Measurements from ENCODE around the gene TMEM52. TPM values are rescaled to one million over a fixed set of nuclear protein-coding genes. Genes with fewer than 3 reads are reported as not detected.

TMEM52 gene
- total RNA-seq, 1 donor from 2014 or later, result 0.92 TPM

DNA sequence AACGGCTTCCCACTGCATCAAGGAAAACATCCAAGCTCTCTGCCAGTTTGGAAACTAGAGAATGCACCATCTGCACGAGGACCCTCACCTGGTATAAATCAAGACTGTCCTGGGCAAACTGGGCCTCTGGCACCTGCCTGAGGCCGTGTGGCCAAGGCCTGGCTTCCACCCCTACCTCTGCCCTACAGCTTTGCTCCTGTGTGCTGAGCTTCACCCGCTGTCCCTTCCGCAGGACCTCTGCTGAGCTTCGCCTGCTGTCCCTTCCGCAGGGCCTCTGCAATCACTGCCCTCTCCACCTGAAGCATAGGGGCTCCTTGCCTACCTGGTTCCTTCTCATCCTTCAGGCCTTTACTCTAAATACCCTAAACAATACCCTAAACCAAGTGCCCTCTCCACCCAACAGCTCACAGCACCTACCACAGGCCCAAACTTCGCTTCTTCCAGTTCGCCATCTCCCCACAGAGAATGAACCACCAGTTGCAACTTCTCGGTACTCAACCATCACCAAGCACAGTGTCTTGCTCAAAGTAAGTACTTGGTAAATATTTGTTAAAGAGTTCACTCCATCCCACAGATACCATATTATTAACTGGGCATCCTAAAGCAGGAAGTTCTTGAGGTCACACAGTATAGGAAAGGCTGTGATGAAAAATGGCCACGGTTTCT lies 46.6 kb downstream of the TMEM52 start:
- no peak for DNase-seq (ENCODE audit: low read depth)
- peaks cover 4% of the 10 kb centered on the region for H3K36me3 ChIP-seq (ENCODE audit: control insufficient read depth, insufficient read depth, low read length)
- H3K27me3 ChIP-seq (ENCODE audit: control insufficient read depth, insufficient read depth, low read length), result no peaks in the 10 kb centered on the region
- H3K4me3 ChIP-seq (ENCODE audit: low read depth, low read length), result no peak overlapping the region
- TF ChIP-seq, protein P1, sequence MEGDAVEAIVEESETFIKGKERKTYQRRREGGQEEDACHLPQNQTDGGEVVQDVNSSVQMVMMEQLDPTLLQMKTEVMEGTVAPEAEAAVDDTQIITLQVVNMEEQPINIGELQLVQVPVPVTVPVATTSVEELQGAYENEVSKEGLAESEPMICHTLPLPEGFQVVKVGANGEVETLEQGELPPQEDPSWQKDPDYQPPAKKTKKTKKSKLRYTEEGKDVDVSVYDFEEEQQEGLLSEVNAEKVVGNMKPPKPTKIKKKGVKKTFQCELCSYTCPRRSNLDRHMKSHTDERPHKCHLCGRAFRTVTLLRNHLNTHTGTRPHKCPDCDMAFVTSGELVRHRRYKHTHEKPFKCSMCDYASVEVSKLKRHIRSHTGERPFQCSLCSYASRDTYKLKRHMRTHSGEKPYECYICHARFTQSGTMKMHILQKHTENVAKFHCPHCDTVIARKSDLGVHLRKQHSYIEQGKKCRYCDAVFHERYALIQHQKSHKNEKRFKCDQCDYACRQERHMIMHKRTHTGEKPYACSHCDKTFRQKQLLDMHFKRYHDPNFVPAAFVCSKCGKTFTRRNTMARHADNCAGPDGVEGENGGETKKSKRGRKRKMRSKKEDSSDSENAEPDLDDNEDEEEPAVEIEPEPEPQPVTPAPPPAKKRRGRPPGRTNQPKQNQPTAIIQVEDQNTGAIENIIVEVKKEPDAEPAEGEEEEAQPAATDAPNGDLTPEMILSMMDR (IDR thresholded peaks at IDR 0.05; ENCODE audit: insufficient read depth, low read length, poor library complexity, severe bottlenecking), result no peak

DNA sequence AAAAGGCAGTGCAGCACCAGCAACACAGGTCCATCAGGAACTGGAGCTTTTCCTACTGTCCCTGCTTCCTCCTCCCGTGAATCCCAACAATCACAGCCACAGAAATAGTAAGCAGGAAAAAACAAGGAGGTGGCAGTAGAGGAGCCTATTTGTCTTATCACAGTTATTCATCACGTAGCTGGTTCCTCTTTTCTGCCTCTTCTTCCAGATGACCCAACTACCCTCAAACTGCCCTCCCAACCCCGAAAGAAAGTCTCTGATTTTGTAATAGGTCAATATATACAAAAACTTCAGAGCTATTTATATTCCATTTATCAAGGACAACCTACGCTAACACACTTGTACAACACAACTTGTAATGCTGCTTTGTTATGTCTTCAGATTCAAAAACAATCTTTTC lies 49.6 kb downstream of the TMEM52 start:
- Histone ChIP-seq H3K36me3 (ENCODE audit: control insufficient read depth, insufficient read depth, low read length) (peaks cover 1% of the 10 kb centered on the region), H3K4me3 (ENCODE audit: low read depth, low read length) (no peak overlapping the region), H3K27me3 (ENCODE audit: control insufficient read depth, insufficient read depth, low read length) (no peaks in the 10 kb centered on the region)
- DNase-seq (ENCODE audit: low read depth), result no peak
- TF ChIP-seq, protein P1 (IDR thresholded peaks at IDR 0.05; ENCODE audit: insufficient read depth, low read length, poor library complexity, severe bottlenecking), result no peak

Other genes with a start within 250 kb of the TMEM52 start
- gene SLC35E2B, start 226.5 kb downstream of the TMEM52 start, total RNA-seq, result 28.0 and 33.4 TPM in 2 replicates
- 14.2 and 14.9 TPM in 2 replicates for gene CDK11A, start 194.9 kb downstream of the TMEM52 start, total RNA-seq
- gene NADK, start 140.8 kb downstream of the TMEM52 start, total RNA-seq, result 63.9 and 68.1 TPM in 2 replicates
- 257 and 261 TPM in 2 replicates for gene GNB1, start 28.2 kb downstream of the TMEM52 start, total RNA-seq
- 0.04 TPM in 1 of 2 replicates, not detected in the other for gene CALML6, start 4.0 kb downstream of the TMEM52 start, total RNA-seq
- gene CFAP74, start 84.5 kb upstream of the TMEM52 start, total RNA-seq, result not detected in 2 replicates
- not detected in 2 replicates for gene GABRD, start 100.1 kb upstream of the TMEM52 start, total RNA-seq
- gene PRKCZ, start 131.1 kb upstream of the TMEM52 start, total RNA-seq, result 37.0 and 37.6 TPM in 2 replicates

All from kidney epithelial cell (primary cell).